Stimulated activated CD8-positive, alpha-beta memory T cell treated with anti-CD3 and anti-CD28 coated beads, Interleukin-7, amount 100 ng/mL, for 48 hours (primary cell): ENCODE measurements around the gene PAX2.
A peak's percentile ranks its signal among the peaks of the same experiment; 100 is the strongest.

Experiments
- DNase-seq, 2 donors: peaks; one replicate each; pipeline ENCODE4 v3.0.0-alpha.2; 2020; ENCODE audit warnings: low read depth in 1 of 2; ENCODE audit errors: extremely low read depth in 1 of 2

Gene PAX2

DNA sequence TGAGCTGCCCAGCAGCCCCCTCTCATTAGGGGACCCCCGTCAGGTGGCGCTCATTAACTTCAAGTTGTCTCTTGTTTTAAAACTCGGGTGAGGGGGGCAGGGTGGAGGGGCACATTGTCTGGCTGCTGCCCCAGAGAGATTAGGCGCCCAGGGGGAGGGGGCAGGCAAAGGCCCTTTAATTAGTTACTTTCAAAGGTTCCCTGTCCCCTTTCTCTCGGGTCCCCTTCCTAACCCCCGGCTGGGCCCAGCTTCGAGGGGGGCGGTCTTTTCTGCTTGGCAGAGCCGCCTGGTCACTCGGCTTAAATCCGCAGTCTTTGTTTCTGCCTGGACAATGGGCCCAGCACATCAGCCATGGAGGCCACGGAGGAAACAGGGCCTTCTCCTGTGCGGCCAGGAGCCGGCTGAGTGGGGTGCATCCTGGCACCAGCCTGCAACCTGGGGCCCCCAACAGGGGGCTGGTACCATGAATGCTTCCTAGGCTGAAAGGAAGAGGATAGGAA, 128.5 kb downstream of the PAX2 start:
- no peak for DNase-seq

DNA sequence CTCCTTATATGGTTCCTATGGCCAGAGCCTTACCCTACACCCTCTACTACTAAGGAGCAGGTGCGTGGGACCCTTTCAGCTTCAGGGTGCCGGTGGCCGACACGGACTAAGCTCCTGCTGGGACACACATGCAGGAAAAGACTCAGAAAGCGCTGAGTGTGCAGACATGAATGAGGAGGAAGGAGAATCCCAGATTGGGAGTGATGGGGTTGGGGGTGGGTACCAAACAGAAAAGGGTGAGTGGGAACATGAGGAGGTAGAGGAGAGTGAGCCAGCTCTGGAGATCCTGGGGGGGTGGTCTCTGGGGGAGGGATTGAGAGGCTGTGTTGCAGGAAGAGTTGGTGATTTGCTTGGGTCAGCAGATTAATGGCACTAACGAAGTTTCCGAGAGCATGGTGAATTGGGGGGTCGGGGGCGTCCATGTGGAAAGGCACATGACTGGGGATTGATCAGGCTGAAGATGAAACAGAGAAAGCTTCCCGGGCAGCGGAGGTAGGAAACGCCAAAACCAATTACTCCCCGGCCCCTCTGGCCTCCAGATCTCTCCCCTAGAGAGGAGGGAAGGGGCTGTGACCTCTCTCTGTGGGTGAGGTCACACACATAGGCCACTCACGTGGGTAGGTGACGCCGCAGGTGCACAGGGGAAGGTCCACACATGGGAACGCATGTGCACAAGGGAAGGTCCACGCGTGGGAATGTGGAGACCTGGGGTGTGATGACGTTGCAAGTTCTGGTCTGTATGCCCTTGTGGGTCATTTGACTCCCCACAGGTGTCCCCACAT, 129.5 kb downstream of the PAX2 start:
- no peak for DNase-seq

DNA sequence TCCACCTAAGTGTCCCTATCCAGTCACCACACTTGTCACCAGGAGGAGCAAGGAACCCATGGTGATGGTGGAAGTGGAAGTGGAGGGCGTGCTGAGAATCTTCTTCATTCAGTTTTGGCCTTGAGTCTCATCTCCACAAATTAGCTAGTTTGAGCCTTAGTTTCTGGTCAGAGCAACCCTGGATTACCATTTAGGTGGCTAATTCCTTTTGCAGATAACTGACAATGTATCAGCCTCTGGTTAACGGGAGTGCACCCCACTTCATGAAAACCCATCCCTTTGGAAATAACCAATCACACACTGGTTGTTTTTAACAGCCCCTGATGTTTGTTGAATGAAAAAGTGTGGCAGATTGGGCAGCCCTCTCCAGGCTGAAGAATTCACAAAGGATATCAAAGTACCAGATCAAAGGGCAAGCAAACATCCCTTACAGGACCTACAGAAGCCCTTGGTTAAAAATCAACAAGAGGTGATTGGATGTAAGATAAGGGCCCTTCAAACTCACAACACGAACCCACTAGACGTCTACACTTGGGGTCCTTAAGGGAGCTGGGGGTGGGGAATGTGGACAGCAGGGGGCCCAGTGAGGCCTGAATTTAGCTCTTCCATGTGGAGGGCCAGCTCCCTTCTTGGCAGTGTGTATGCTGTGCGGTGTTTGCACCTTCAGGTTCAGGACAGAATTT, 130.2 kb downstream of the PAX2 start:
- DNase-seq: no peak

DNA sequence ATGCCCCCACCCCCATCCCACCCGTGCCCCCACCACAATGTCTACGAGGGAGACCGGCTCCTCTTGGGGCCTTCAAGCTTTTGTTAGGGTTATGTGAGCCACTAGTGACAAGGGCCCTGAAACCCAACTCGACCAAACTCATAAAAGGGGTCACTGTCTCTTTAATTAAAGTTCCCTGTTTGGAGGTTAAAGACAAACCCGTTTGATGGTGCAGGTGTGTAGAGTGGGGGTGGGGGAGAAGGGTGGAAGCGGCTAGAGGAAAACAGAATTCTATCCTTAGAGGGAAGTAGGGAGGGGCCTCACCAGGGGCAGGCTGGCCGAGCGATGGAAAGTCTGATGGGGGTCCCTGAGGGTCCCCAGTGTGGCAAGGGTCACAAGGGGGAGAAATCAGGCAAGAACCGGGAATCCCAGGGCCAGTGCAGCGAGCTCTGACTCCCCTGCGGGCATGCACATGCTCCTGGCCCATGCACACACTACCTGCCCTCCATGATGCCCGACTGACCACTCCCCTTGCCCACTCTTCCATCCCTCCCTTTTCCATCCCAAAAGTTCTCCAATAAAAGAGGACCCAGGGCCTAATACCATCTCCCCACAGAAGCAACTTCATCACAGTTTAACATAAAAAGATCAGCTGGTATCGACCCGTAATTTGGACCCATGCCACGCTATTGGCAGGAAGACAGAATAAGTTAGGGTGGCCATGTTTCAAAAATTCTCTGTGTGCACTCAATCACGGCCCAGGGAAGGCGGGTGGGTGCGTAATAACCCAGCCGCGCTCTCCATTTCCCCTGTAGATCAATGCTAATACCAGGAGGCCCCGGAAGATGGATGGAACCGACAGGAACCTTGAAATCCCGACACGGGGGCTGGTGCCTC, 131.4 kb downstream of the PAX2 start:
- DNase-seq: no peak

DNA sequence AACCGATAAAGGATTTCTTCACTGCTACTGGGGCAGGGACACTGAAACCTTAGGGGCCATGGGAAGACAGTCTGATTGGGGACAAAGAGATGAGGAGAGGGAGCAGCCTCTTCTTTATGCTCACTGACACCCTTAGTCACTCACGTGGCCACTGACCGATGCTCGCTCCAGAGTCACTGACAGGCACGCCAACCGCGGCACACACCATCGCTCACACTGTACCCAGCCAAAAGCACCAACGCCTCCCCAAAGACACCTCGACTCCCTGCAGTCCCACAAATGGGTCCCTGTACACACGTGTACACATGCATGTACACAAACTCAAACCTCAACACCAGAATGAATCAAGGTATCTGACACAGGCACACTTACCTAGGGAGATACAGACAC, 132.1 kb downstream of the PAX2 start:
- DNase-seq: no peak

DNA sequence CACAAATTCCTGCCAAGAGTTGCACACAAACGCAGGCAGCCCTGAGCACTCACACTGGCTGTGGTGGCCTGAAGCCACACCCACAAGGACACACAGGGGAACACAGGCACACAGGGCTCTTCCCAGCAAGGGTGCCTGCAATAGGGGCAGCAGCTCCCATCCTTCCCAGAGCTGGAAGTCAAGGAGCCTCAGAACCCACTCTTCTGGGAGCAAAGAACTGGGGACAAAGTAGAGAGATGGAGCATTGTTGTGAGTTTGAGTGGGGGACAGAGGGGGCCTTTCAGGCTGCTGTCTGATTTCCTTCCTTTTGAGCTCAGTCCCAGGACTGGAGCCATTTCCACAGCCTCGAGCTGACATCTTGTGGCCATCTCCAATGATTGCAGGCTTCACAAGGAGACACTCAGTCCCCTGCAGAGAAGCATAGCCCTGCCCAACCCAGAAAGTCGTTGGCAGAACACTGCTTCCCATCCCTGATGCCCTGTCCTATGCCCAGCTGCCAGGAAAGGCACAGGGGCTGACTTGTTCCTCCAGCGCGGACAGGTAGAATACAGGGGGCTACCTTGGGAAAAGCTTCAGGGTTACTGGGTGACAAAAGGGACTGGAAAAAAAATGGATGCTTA, 133.0 kb downstream of the PAX2 start:
- DNase-seq: peak in 1 of 2 donors; percentile 12
